GM13976 (cell line): ENCODE results near the gene SLC26A9.

Experiments
- DNase-seq: peaks from one replicate; pipeline ENCODE4 v3.0.0; 2012; ENCODE audit warnings: low spot score
- CTCF ChIP-seq: IDR thresholded peaks from 2 replicates; pipeline ENCODE4 v1.5.1; 2012; ENCODE audit warnings: borderline replicate concordance, mild to moderate bottlenecking; ENCODE audit not compliant: insufficient read depth; ENCODE audit errors: extremely low read depth, missing control alignments, control extremely low read depth
- in situ Hi-C: fragments of 300-500 bp; cut with MboI; formaldehyde crosslinking; loops from one replicate; pipeline ENCODE4 v1.12.0; 2022; ENCODE audit warnings: low sequenced_read_pairs, mixed read lengths, inconsistent platforms; ENCODE audit not compliant: unreplicated experiment

SLC26A9 gene

GRCh38 chr1:205920861-205921569, 22.2 kb downstream of the SLC26A9 start:
- no peak for TF ChIP-seq CTCF
- DNase-seq = no peak
- in situ Hi-C loops = no loop called here

GRCh38 chr1:205920159-205920558, 23.1 kb downstream of the SLC26A9 start:
- in situ Hi-C loops = no loop called here
- DNase-seq = no peak
- no peak for TF ChIP-seq CTCF

- in situ Hi-C loops = loop anchor here (10.0 kb wide), 1 partner anchor 124 kb away; no protein-coding TSS in a partner anchor
- DNase-seq = peak; percentile 83
- peak; percentile 94 for TF ChIP-seq CTCF
Observed at GRCh38 chr1:205918955-205919746, 24.1 kb downstream of the SLC26A9 start.

GRCh38 chr1:205917466-205918238, 25.6 kb downstream of the SLC26A9 start:
- no peak for DNase-seq
- in situ Hi-C loops = loop anchor here (10.0 kb wide), 1 partner anchor 123 kb away; no protein-coding TSS in a partner anchor
- no peak for TF ChIP-seq CTCF

- no peak for DNase-seq
- in situ Hi-C loops = loop anchor here (10.0 kb wide), 1 partner anchor 122 kb away; no protein-coding TSS in a partner anchor
- no peak for TF ChIP-seq CTCF
Observed at GRCh38 chr1:205916541-205916940, 26.7 kb downstream of the SLC26A9 start.

- no peak for TF ChIP-seq CTCF
- peak; percentile 2 for DNase-seq
- in situ Hi-C loops = loop anchor here (10.0 kb wide), 1 partner anchor 121 kb away; no protein-coding TSS in a partner anchor
Observed at GRCh38 chr1:205915354-205915990, 27.8 kb downstream of the SLC26A9 start.
